Activated CD8-positive, alpha-beta memory T cell treated with anti-CD3 and anti-CD28 coated beads, Interleukin-2, amount 50 U/mL, for 24 hours (primary cell): ENCODE measurements around the gene TIAM1.

ENCODE experiments used
- DNase-seq: peaks from one replicate; pipeline ENCODE4 v3.0.0-alpha.2; 2020; ENCODE audit errors: extremely low read depth

Gene TIAM1

GRCh38 chr21:31286621-31287020 lies 57.4 kb downstream of the TIAM1 start:
- DNase-seq: no peak

GRCh38 chr21:31284797-31285397 lies 59.2 kb downstream of the TIAM1 start:
- DNase-seq: no peak

- DNase-seq: no peak
These were observed 61.0 kb downstream of the TIAM1 start for GRCh38 chr21:31283025-31283424.

- DNase-seq: no peak
These were observed 61.9 kb downstream of the TIAM1 start for GRCh38 chr21:31282095-31282709.

- DNase-seq: no peak
These were observed 62.5 kb downstream of the TIAM1 start for GRCh38 chr21:31281561-31281960.

GRCh38 chr21:31279986-31280385 lies 64.1 kb downstream of the TIAM1 start:
- no peak for DNase-seq

GRCh38 chr21:31279214-31279613 lies 64.8 kb downstream of the TIAM1 start:
- DNase-seq: no peak

GRCh38 chr21:31278511-31279130 lies 65.4 kb downstream of the TIAM1 start:
- no peak for DNase-seq

- DNase-seq: no peak
These were observed 67.4 kb downstream of the TIAM1 start for GRCh38 chr21:31276663-31277062.

- no peak for DNase-seq
These were observed 68.2 kb downstream of the TIAM1 start for GRCh38 chr21:31275901-31276300.

GRCh38 chr21:31273278-31273677 lies 70.8 kb downstream of the TIAM1 start:
- no peak for DNase-seq

GRCh38 chr21:31268090-31268489 lies 76.0 kb downstream of the TIAM1 start:
- no peak for DNase-seq

- DNase-seq: no peak
These were observed 76.4 kb downstream of the TIAM1 start for GRCh38 chr21:31267644-31268043.

- DNase-seq: no peak
These were observed 77.8 kb downstream of the TIAM1 start for GRCh38 chr21:31266241-31266640.

- DNase-seq: no peak
These were observed 78.6 kb downstream of the TIAM1 start for GRCh38 chr21:31265366-31266013.

- no peak for DNase-seq
These were observed 79.5 kb downstream of the TIAM1 start for GRCh38 chr21:31264574-31264973.

- DNase-seq: no peak
These were observed 81.3 kb downstream of the TIAM1 start for GRCh38 chr21:31262728-31263127.

- DNase-seq: no peak
These were observed 82.3 kb downstream of the TIAM1 start for GRCh38 chr21:31261759-31262158.

- DNase-seq: no peak
These were observed 83.3 kb downstream of the TIAM1 start for GRCh38 chr21:31260790-31261189.

- no peak for DNase-seq
These were observed 86.0 kb downstream of the TIAM1 start for GRCh38 chr21:31258073-31258472.

GRCh38 chr21:31257265-31257664 lies 86.8 kb downstream of the TIAM1 start:
- DNase-seq: no peak

- no peak for DNase-seq
These were observed 88.2 kb downstream of the TIAM1 start for GRCh38 chr21:31255896-31256295.

- no peak for DNase-seq
These were observed 89.0 kb downstream of the TIAM1 start for GRCh38 chr21:31255036-31255435.
